ENCODE results near the gene TMUB1. TPM values are rescaled to one million over a fixed set of nuclear protein-coding genes. Genes with fewer than 3 reads are reported as not detected.

TMUB1 gene
- total RNA-seq, 1 donor from 2014 or later: 40.3 TPM

DNA sequence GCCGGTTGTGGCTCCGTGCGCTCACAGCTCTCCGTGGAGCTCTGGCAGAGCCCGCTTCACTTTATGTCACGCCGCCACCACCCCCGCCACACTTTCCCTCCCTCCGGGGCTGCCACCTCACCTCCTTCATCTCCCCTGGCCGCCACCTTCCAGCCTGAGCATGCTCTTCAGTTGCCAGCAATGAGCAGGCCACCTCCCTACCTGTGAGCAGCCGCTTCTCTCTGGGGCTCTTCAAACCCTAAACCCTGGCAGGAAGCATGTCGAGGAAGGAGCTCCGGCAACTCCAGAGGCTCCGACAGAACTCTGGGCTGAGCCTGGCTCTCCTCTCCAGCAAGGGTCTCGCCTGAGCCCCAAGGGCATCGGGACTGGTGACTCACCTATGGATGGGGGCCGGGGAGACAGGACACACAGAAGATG lies 47.5 kb upstream of the TMUB1 start:
- H3K27ac ChIP-seq: no peak overlapping the region
- H3K4me3 ChIP-seq: no peak overlapping the region
- H3K36me3 ChIP-seq: peaks cover 0 to 71% of the 10 kb centered on the region in 2 donors
- TF ChIP-seq, protein P1, sequence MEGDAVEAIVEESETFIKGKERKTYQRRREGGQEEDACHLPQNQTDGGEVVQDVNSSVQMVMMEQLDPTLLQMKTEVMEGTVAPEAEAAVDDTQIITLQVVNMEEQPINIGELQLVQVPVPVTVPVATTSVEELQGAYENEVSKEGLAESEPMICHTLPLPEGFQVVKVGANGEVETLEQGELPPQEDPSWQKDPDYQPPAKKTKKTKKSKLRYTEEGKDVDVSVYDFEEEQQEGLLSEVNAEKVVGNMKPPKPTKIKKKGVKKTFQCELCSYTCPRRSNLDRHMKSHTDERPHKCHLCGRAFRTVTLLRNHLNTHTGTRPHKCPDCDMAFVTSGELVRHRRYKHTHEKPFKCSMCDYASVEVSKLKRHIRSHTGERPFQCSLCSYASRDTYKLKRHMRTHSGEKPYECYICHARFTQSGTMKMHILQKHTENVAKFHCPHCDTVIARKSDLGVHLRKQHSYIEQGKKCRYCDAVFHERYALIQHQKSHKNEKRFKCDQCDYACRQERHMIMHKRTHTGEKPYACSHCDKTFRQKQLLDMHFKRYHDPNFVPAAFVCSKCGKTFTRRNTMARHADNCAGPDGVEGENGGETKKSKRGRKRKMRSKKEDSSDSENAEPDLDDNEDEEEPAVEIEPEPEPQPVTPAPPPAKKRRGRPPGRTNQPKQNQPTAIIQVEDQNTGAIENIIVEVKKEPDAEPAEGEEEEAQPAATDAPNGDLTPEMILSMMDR (IDR thresholded peaks at IDR 0.05): no peak
- no peak for TF ChIP-seq POLR2A (IDR thresholded peaks at IDR 0.05)
- intact Hi-C loops (cut with DNase I): no loop called here
- DNase-seq (ENCODE audit: extremely low spot score in 2 of 2): no peak
- peaks cover 15% of the 10 kb centered on the region for H3K4me1 ChIP-seq
- no peaks in the 10 kb centered on the region for H3K27me3 ChIP-seq
- H3K9me3 ChIP-seq: no peaks in the 10 kb centered on the region

DNA sequence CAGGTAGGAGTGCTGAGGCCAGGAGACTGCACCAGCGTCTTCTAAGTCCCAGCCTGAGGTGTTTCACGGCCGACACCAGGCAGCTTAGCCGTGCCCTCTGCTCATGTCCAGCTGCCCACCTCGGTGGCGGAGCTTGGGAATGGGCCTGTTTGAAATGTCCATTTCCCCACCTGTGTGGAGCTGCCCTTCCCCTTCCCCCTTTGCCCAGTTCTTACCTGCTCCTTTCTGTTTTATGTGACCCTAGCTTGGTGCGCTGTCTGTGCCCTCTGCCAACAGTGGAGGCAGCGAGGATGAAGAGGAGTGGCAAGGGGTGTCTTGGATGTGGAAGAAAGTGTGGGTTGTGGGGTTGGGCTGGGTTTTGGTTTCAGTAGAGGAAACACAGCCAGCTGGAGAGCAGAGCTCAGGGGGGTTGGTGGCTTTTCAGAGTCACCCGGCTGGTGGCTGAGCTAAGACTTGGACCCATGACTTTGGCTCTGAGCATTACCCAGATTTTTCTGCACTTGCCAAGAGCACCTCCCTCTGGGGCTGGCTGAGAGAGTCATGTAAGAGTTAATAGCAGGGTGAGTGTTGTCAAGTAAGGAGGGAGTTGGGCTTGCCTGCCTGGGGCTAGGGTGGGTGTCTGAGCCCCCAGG lies 46.8 kb upstream of the TMUB1 start:
- H3K36me3 ChIP-seq: peaks cover 0 to 67% of the 10 kb centered on the region in 2 donors

DNA sequence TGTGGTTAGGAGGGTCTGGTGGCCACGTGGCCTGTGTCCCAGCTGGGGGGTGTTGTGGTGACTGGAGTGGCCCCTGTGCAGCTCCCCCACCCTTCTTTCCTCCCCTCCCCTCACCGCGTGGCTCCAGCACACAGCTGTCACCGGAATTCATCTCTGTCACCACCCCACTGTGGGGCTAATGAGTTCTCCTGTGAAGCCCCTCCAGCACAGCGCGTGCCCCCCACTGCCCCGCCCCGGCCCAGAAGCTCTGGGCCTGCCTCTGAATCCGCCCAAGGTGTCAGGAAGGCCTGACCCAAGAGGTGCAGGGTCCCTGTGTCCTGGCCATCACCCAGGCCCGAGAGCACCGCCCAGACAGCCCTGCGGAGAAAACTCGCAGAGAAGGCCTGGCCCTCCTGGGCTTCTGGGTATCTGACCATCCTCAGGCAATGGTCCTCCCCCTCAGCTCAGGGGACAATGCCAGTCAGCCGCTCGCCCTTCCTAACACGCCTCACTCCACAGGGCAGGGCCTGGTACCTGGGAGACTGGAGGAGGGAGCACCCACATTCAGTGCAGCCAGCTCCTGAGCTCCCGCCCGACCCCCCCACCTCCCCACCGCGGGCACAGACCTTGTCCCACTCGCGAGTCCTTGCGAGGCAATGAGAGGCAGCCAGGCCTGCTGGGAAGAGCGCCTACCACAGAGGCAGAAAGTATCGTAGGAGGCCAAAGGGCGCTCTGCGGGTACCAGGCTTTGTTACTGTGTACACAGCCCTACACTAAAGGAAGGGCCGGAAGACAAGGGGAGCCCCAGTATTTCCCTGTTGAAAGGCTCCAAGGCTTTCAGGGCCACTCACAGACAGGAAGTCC lies 46.0 kb upstream of the TMUB1 start:
- Histone ChIP-seq H3K27ac (no peak overlapping the region), H3K27me3 (no peaks in the 10 kb centered on the region), H3K36me3 (peaks cover 0 to 60% of the 10 kb centered on the region in 2 donors), H3K4me3 (no peak overlapping the region), H3K9me3 (no peaks in the 10 kb centered on the region), H3K4me1 (peaks cover 29% of the 10 kb centered on the region)
- intact Hi-C loops (cut with DNase I): no loop called here
- no peak for DNase-seq (ENCODE audit: extremely low spot score in 2 of 2)
- TF ChIP-seq, protein P1 (IDR thresholded peaks at IDR 0.05): no peak
- TF ChIP-seq POLR2A (IDR thresholded peaks at IDR 0.05): no peak
- TF ChIP-seq POLR2AphosphoS5 (IDR thresholded peaks at IDR 0.05; ENCODE audit: insufficient read depth in 1 of 2, low read depth in 1 of 2): no peak

More for the DNA sequence above, 46.8 kb upstream of the TMUB1 start:
- TF ChIP-seq, protein P1 (IDR thresholded peaks at IDR 0.05): no peak
- TF ChIP-seq POLR2AphosphoS5 (IDR thresholded peaks at IDR 0.05; ENCODE audit: insufficient read depth in 1 of 2, low read depth in 1 of 2): no peak
- no peak for TF ChIP-seq POLR2A (IDR thresholded peaks at IDR 0.05)
- intact Hi-C loops (cut with DNase I): no loop called here
- no peak overlapping the region for H3K27ac ChIP-seq
- DNase-seq (ENCODE audit: extremely low spot score in 2 of 2): no peak
- peaks cover 22% of the 10 kb centered on the region for H3K4me1 ChIP-seq
- H3K9me3 ChIP-seq: no peaks in the 10 kb centered on the region
- no peaks in the 10 kb centered on the region for H3K27me3 ChIP-seq
- H3K4me3 ChIP-seq: no peak overlapping the region

DNA sequence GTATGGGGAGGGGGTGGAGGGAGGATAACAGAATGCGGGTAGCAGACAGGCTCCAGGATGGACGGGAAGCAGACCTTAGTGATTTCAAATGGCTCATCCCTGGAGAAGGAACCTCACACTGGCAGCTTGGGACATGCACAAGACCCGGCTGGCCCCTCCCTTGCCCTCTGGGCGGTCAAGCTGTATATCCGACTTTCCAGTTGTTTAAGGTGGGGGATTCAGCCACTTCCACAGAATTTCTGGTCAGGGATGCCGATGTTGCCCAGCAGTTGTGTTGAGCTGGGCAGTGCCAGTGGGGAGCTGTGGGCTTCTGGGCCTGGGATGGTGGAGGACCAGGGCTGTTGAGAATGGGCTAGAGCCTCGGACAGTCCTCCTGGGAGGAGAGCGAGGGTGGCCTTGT lies 45.4 kb upstream of the TMUB1 start:
- Histone ChIP-seq H3K4me1 (peaks cover 32% of the 10 kb centered on the region), H3K27ac (no peak overlapping the region), H3K4me3 (no peak overlapping the region), H3K36me3 (peaks cover 0 to 53% of the 10 kb centered on the region in 2 donors), H3K27me3 (no peaks in the 10 kb centered on the region), H3K9me3 (no peaks in the 10 kb centered on the region)
- TF ChIP-seq POLR2A (IDR thresholded peaks at IDR 0.05) (no peak), POLR2AphosphoS5 (IDR thresholded peaks at IDR 0.05; ENCODE audit: insufficient read depth in 1 of 2, low read depth in 1 of 2) (no peak)
- TF ChIP-seq, protein P1 (IDR thresholded peaks at IDR 0.05): no peak
- DNase-seq (ENCODE audit: extremely low spot score in 2 of 2): no peak
- intact Hi-C loops (cut with DNase I): no loop called here

DNA sequence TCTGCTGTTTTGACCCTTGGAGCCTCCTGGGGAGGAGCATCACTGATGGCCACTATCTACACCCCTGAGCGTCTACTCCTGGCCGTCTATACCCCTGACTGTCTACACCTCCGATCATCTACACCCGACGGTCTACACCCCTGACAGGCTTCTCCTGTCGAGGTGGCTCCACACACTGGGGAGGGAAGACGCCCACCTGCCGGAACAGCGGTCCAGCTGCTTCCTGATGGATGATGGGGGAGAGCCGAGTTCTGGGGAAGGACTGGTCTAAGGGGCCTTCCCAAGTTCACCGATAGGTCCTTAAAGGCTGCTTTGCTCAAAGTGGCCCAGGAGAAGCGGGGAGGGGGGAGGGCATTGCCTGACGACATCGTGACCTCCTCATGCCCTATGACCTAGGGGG lies 44.9 kb upstream of the TMUB1 start:
- no peak for DNase-seq (ENCODE audit: extremely low spot score in 2 of 2)
- no peak overlapping the region for H3K27ac ChIP-seq
- H3K4me1 ChIP-seq: peaks cover 32% of the 10 kb centered on the region
- no peak for TF ChIP-seq POLR2A (IDR thresholded peaks at IDR 0.05)
- no peak for TF ChIP-seq POLR2AphosphoS5 (IDR thresholded peaks at IDR 0.05; ENCODE audit: insufficient read depth in 1 of 2, low read depth in 1 of 2)
- TF ChIP-seq, protein P1 (IDR thresholded peaks at IDR 0.05): no peak
- intact Hi-C loops (cut with DNase I): no loop called here
- peaks cover 0 to 50% of the 10 kb centered on the region in 2 donors for H3K36me3 ChIP-seq
- H3K9me3 ChIP-seq: no peaks in the 10 kb centered on the region
- H3K27me3 ChIP-seq: no peaks in the 10 kb centered on the region
- H3K4me3 ChIP-seq: no peak overlapping the region
